Dermis blood vessel endothelial cell (primary cell): Measurements from ENCODE around the gene APOO. TPM values are rescaled to one million over a fixed set of nuclear protein-coding genes. Genes with fewer than 3 reads are reported as not detected.

Experiments
- DNase-seq: peaks from one replicate; pipeline ENCODE4 v3.0.0; 2010
- total RNA-seq: library from RNA; depleted of rRNA; stranded (reverse); fragments of >200 nt; gene quantifications from 2 replicates; pipeline ENCODE4 v1.2.3, GENCODE V29; 2014

APOO gene
- total RNA-seq, 1 donor from 2014 or later: 5.6 TPM

DNA sequence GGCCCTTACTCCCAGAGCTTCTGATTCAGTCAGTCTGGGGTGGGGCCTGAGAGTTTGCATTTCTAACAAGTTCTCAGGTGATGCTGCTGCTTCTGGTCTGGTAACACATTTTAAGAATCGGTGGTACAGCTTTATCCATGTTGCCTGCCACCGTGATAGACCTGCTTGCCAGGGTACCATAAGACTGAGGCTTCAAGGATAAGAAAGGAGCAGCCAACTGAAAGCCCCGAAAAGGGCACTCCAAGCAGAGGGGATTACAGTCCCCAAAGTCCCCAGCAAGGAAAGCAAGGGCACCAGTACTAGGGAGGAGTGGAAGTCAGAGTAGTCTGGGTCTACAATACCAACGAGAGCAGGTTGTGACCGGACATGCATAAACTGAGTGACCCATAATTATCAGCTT lies 49.8 kb downstream of the APOO start:
- no peak for DNase-seq

DNA sequence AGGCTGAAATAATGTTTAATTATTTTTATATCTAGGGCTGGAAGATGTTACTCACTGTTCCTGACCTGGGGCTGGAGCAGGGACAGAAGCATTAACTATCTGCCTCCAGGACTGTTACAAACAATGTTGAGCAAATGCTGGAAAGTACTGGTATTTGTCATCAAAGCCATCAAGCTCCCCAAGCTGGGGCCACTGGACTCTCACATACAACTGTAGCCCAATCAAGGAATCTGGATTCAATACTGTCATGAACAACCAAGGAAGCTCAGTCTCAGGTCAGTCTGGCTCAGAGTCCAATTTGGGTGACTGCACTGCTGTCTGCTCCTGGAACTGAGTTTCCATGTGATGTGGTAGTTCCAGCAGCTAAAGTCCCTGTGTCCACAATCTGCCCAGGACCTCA lies 50.4 kb downstream of the APOO start:
- no peak for DNase-seq

DNA sequence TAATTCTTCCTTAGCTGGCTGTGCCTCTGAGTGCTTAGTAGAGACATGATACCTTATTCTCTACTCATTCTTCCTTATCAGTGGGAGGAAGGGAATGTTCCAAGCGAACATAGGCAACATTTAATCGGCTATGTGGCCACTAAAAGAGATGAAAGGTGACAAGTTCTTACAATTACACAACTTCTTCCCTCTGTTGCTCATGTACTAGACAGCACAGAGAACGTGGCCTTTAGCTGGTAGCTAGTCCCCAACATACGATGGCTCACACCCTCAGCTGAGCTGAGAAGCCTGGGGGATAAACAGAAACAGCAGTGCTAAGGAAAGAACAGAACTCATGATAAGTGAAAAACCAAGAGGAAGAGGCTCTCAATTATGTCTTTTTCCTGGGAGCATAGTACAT lies 52.2 kb downstream of the APOO start:
- no peak for DNase-seq

DNA sequence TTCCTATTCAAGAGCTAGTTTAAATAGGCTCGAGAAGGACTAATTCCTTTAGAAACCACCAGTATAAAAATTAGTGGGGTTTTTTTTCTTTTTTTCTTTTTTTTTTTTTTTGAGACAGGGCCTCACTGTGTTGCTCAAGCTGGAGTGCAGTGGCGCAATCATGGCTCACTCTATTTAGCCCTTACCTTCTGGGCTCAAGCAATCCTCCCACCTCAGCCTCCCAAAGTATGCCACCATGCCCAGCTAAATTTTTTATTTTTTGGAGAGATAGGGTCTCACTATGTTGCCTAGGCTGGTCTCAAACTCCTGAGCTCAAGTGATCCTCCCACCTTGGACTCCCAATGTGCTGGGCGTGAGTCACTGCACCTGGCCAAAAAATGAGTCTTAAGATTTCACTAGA lies 52.8 kb downstream of the APOO start:
- DNase-seq: no peak

GRCh38 chrX:23854122-23854521 lies 53.6 kb downstream of the APOO start:
- DNase-seq: no peak

- no peak for DNase-seq
These were observed 56.2 kb downstream of the APOO start for GRCh38 chrX:23851544-23851943.

- no peak for DNase-seq
These were observed 58.5 kb downstream of the APOO start for GRCh38 chrX:23849241-23849640.

DNA sequence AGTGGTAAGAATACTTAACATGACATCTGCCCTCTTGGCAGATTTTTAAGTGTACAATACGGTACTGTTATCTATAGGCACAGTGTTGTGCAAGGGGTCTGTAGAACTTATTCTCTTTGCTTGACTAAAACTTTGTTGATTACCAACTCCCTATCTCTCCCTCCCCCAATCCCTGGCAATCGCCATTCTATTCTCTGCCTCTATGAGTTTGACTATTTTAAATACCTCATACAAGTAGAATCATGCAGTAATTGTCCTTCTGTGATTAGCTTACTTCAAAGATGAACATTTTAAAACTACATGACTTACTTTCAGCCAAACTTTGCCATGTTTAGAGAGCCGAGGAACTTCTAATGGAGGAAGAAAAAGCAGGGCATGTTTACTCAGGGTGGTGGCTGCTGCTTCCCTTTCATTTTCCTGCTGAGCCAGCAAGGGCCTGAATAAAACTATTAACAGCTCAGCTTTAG lies 62.4 kb downstream of the APOO start:
- DNase-seq: peak; percentile 35

DNA sequence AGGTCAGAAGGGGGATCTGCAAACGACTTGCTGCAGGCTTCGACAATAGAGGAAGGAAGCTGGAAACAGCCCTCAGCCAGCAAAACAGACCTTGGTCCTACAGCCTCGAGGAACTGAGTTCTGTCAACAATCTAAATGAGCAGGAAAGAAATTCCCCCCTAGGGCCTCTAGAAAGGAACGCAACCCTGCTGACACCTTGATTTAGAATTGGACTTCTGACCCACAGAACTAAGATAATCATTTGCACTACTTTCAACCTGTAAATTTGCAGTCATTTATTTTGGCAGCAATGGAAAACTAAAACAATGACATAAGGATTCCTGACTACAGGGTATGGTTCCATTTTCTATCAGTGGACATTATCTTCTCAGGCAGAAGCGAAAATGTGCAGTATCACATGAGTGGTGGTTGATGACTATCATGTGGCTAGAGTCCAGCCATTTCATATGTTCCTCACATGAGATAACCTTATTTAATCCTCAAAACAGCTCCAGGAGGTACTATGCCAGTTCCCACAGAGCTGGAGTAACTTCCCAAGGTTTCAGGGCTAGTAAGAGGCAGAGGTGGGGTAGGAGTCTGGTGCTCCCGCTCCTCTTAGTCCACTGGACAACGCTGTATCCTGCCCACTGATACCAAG lies 63.1 kb downstream of the APOO start:
- DNase-seq: peak; percentile 68

GRCh38 chrX:23841847-23842522 lies 65.8 kb downstream of the APOO start:
- no peak for DNase-seq

GRCh38 chrX:23840674-23841073 lies 67.1 kb downstream of the APOO start:
- no peak for DNase-seq

- DNase-seq: no peak
These were observed 68.8 kb downstream of the APOO start for GRCh38 chrX:23838953-23839352.

DNA sequence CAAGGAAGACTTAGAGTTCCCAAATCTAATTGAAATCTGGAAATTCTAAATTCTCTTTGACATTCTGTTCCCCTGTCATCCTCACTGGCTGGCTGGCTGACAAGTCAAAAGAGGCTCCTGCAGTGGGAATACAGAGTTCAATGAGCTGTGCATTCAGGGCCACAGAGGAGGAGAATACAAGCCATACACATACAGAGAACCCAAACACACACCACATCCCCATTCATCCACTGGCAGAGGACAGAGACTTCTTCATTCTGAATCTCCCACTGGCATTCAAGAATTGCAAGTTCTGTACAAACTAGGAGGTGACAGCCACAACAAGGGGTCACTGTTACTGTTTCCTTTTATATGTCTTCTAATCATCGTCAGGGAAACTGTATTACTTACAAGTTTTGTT lies 75.0 kb downstream of the APOO start:
- no peak for DNase-seq

DNA sequence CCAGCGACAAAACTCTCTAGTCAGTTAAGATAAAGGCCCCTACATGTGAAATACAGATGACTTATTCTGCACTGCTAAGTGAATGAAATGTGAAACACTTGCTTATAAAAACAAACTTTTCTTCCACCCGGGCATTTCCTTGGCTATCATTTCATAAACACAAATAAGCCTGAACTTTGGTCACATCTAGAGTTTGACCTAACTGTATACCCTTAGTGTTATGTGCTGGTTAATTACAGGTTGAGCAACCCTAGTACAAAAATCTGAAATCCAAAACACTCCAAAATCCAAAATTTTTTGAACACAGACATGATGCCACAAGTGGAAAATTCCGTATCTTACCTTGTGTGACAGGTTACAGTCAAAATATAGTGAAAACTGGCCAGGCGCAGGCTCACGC lies 78.9 kb downstream of the APOO start:
- DNase-seq: no peak

DNA sequence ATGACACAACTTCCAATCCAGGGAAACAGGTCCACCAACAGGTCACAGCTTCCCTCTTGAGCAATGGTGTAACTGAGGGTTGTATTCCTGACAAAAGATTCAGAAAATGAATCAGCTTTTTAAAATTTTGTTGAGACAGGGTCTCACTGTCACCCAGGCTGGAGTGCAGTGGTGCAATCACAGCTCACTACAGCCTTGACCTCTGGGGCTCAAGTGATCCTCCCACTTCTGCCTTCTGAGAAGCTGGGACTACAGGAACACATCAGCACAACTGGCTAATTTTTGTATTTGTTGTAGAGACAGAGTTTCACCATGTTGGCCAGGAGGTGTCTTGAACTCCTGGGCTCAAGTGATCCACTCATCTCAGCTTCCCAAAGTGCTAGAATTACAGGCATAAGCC lies 81.1 kb downstream of the APOO start:
- DNase-seq: no peak

- no peak for DNase-seq
These were observed 81.5 kb downstream of the APOO start for GRCh38 chrX:23826216-23826615.

DNA sequence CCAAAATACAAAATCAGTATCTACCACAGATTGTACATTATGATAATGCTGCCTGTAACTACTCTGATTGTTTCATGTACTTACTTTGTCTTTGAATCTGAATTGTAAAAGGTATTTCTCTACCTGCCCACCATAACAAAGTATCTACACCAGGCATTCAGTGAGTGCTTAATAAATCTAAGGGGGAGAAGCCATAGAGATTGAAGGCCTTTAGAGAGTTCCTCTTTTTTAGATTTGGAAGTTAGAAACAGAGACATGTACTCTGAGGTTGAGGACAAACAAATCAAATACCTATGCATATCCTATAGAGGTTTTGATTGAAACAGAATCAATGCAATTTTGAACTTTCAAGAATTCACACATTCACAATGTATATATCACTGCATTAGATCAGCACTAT lies 82.1 kb downstream of the APOO start:
- DNase-seq: no peak

GRCh38 chrX:23822841-23823240 lies 84.9 kb downstream of the APOO start:
- DNase-seq: no peak

- DNase-seq: no peak
These were observed 85.3 kb downstream of the APOO start for GRCh38 chrX:23822397-23822796.

DNA sequence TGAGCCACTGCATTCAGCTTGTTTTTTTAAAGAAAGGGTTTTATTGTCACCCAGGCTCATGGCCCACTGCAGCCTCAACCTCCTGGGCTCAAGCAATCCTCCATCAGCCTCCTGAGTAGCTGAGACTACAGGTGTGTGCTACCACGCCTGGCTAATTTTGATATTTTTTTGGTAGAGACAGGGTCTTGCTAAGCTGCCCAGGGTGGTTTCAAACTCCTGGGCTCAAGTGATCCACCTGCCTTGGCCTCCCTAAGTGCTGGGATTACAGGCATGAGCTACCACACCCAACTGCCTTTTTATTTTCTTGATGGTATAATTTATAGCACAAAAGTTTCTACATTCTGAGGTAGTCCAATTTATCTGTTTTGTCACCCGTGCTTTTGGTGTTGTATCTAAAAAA lies 85.9 kb downstream of the APOO start:
- DNase-seq: no peak

DNA sequence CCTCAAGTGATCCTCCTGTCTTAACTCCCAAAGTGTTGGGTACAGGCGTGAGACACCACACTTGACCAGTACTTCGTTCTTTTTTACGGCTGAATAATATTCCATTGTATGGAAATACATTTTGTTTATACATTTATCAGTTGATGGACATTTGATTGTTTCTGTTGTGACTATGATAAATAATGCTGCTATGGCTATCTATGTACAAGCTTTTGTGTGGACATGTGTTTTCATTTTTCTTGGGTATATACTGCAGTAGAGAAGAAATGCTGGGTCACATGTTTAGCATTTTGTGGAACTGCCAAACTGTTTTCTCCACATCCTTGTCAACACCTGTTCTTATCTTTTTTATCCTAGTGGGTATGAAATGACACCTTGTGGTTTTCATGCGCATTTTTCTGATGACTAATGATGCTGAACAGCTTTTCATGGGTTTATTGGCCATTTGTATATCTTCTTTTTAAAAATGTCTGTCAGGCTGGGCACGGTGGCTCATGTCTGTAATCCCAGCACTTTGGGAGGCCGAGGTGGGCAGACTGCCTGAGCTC lies 87.4 kb downstream of the APOO start:
- DNase-seq: no peak

DNA sequence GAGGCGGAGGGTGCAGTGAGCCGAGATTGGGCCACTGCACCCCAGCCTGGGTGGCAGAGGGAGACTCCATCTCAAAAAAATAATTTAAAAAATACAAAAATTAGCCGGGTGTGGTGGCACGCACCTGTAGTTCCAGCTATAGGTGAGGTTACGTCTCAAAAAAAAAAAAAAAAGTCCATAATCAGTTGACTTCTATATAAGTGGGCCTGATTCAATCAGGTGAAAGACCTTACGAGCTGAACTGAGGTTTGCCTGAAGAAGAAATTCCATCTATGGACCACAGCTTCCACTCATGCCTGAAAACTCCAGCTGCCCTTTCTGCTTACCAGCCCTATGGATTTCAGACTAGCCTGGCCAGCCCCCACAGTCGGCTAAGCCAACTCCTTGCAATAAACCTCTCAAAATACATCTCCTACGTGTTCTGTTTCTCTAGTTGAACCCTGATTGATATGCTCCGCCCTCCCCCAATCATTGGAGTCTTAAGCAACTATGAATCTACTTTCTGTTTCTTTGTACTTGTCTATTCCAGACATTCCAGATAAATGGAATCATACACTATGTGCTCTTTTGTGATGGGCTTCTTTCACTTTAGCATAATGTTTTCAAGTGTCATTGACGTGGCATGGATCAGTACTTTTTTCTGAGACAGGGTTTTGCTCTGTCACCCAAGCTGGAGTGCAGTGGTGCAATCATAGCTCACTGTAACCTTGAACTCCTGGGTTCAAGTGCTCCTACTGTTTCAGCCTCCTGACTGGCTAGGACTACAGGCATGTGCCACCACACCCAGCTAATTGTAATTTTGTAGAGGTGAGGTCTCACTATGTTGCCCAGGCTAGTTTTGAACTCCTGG lies 88.1 kb downstream of the APOO start:
- DNase-seq: no peak

- DNase-seq: no peak
These were observed 89.8 kb downstream of the APOO start for GRCh38 chrX:23817979-23818336.

GRCh38 chrX:23816179-23816578 lies 91.6 kb downstream of the APOO start:
- DNase-seq: no peak
